Neural progenitor cell (in vitro differentiated cells): Measurements from ENCODE around the gene BCAS1. TPM values are rescaled to one million over a fixed set of nuclear protein-coding genes. Genes with fewer than 3 reads are reported as not detected.

Experiments used
- DNase-seq: peaks from one replicate; pipeline ENCODE4 v3.0.0-alpha.2; 2016; ENCODE audit warnings: low spot score
- H2AFZ ChIP-seq: fragments of 200-600 bp; sonication (generic); replicated peaks from 2 replicates; pipeline ENCODE4 v1.6.1; 2016; ENCODE audit warnings: antibody characterized with exemption
- H3F3A ChIP-seq: fragments of 200-600 bp; sonication (generic); 2 replicates; pipeline ENCODE4 v1.6.1; 2016; ENCODE audit warnings: antibody characterized with exemption, low read depth
- H3K27ac ChIP-seq: fragments of 200-600 bp; sonication (generic); 2 replicates; pipeline ENCODE4 v1.5.1; 2016; ENCODE audit warnings: mild to moderate bottlenecking
- H3K27me3 ChIP-seq: fragments of 200-600 bp; sonication (generic); 2 replicates; pipeline ENCODE4 v1.6.1; 2016; ENCODE audit warnings: mild to moderate bottlenecking, moderate library complexity
- H3K36me3 ChIP-seq: fragments of 200-600 bp; sonication (generic); 2 replicates; pipeline ENCODE4 v1.5.1; 2016
- H3K4me1 ChIP-seq: fragments of 200-600 bp; sonication (generic); 2 replicates; pipeline ENCODE4 v1.6.1; 2016; ENCODE audit warnings: mixed run types
- H3K4me2 ChIP-seq: fragments of 200-600 bp; sonication (generic); 2 replicates; pipeline ENCODE4 v1.6.1; 2016
- H3K4me3 ChIP-seq: fragments of 200-600 bp; sonication (generic); 2 replicates; pipeline ENCODE4 v1.5.1; 2016
- H3K79me2 ChIP-seq: fragments of 200-600 bp; sonication (generic); 2 replicates; pipeline ENCODE4 v1.6.1; 2016; ENCODE audit warnings: low read depth
- H3K9ac ChIP-seq: fragments of 200-600 bp; sonication (generic); 2 replicates; pipeline ENCODE4 v1.6.1; 2016
- H3K9me3 ChIP-seq: fragments of 200-600 bp; sonication (generic); 2 replicates; pipeline ENCODE4 v1.5.1; 2016; ENCODE audit warnings: low read depth
- H4K20me1 ChIP-seq: fragments of 200-600 bp; sonication (generic); 2 replicates; pipeline ENCODE4 v1.6.1; 2016; ENCODE audit warnings: low read depth
- H3K27ac Mint-ChIP-seq: 3 replicates; pipeline ENCODE4 v1.8.0; 2021; ENCODE audit warnings: mixed read lengths
- H3K27me3 Mint-ChIP-seq: 2 replicates; pipeline ENCODE4 v1.8.0; 2022; ENCODE audit warnings: low read depth, mild to moderate bottlenecking, inconsistent platforms, moderate library complexity, mixed read lengths; ENCODE audit not compliant: insufficient read depth
- H3K36me3 Mint-ChIP-seq: 3 replicates; pipeline ENCODE4 v1.8.0; 2021; ENCODE audit warnings: mixed read lengths
- H3K4me1 Mint-ChIP-seq: 3 replicates; pipeline ENCODE4 v1.8.0; 2021; ENCODE audit warnings: mixed read lengths
- H3K4me3 Mint-ChIP-seq: 3 replicates; pipeline ENCODE4 v1.8.0; 2021; ENCODE audit warnings: mild to moderate bottlenecking, moderate library complexity, mixed read lengths
- H3K9me3 Mint-ChIP-seq: 3 replicates; pipeline ENCODE4 v1.8.0; 2020; ENCODE audit warnings: mixed read lengths
- CTCF ChIP-seq: fragments of 200-600 bp; sonication (generic); IDR thresholded peaks from 2 replicates; pipeline ENCODE4 v1.5.1; 2017; ENCODE audit warnings: antibody characterized with exemption, mild to moderate bottlenecking
- EZH2 ChIP-seq: fragments of 200-600 bp; sonication (generic); IDR thresholded peaks from 2 replicates; pipeline ENCODE4 v1.6.1; 2017; ENCODE audit warnings: antibody characterized with exemption, mild to moderate bottlenecking, moderate library complexity
- EZH2phosphoT487 ChIP-seq: fragments of 200-600 bp; sonication (generic); IDR thresholded peaks from 2 replicates; pipeline ENCODE4 v1.6.1; 2017; ENCODE audit warnings: antibody characterized with exemption
- total RNA-seq: library from RNA; depleted of rRNA; stranded (reverse); fragments of >200 nt; gene quantifications from 2 replicates; pipeline ENCODE4 v1.2.3, GENCODE V29; 2015; ENCODE audit warnings: low replicate concordance

BCAS1 gene
- total RNA-seq, 1 donor from 2014 or later, result not detected

- Histone ChIP-seq H3K79me2 (no peaks in the 10 kb centered on the region), H2AFZ (no peak overlapping the region), H3K4me1 (peaks cover 10% of the 10 kb centered on the region), H3K9ac (no peak overlapping the region), H3K4me3 (no peak overlapping the region), H3K4me2 (no peak overlapping the region), H3K27me3 (no peaks in the 10 kb centered on the region), H3K27ac (no peak overlapping the region), H4K20me1 (no peaks in the 10 kb centered on the region), H3F3A (no peaks in the 10 kb centered on the region), H3K36me3 (no peaks in the 10 kb centered on the region), H3K9me3 (no peaks in the 10 kb centered on the region)
- no peak for TF ChIP-seq EZH2phosphoT487
- no peak for TF ChIP-seq CTCF
- no peak for TF ChIP-seq EZH2
- Mint-ChIP-seq H3K9me3 (peaks cover 12% of the 10 kb centered on the region), H3K36me3 (peaks cover 5% of the 10 kb centered on the region), H3K4me3 (no peak overlapping the region), H3K27me3 (peaks cover 2% of the 10 kb centered on the region), H3K27ac (peak overlapping the region; percentile 51), H3K4me1 (peaks cover 22% of the 10 kb centered on the region)
- DNase-seq, result no peak
Observed at GRCh38 chr20:53949319-53949839, 121.0 kb downstream of the BCAS1 start.

DNA sequence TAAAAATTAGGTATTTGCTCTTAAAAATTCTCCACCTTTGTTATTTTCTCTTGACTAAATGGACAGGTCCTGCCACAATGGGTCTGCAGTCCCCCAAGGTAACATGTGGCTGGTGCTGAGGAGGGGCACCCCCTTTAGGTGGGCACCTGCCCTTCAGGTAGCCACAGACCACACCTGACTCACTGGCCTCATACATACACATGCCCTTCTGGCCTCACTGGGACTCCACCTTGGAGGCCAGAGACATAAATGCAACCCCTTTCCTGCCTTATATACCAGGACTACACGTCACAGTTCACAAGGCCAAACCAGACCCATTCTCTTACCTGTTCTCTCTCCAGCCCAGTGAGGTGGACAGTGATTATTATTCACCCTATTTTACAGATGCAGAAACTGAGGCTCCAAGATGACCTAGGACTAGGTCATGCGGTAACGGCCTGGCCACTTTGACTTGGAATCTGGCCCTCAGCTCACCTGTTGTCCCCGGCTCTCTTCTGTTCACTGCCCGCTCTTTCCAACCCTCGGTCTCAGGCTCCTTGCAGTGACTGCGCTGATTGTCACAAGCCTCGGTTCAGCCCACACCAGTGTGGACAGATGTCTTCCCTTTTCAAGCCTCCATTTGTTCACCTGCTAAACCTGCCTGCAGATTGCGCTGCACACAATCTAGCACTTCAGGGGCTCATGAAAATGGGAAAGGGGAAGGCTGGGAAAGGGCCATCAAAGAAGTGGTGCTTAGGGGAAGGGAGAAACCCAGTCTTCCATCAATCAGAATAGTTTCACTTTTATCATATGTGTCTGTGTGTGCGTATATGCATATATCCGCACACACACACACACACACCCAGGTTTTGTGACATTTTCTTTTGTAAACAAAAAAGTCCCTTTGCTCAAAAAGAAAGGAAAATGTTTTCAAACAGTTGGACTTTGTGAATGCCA, 121.7 kb downstream of the BCAS1 start:
- Mint-ChIP-seq H3K4me1 (peaks cover 22% of the 10 kb centered on the region), H3K27ac (peak overlapping the region; percentile 51), H3K27me3 (peaks cover 2% of the 10 kb centered on the region), H3K4me3 (no peak overlapping the region), H3K9me3 (peaks cover 12% of the 10 kb centered on the region), H3K36me3 (peaks cover 5% of the 10 kb centered on the region)
- Histone ChIP-seq H3K27me3 (no peaks in the 10 kb centered on the region), H3K9me3 (no peaks in the 10 kb centered on the region), H2AFZ (no peak overlapping the region), H3K36me3 (no peaks in the 10 kb centered on the region), H3F3A (no peaks in the 10 kb centered on the region), H3K4me2 (no peak overlapping the region), H3K79me2 (no peaks in the 10 kb centered on the region), H3K9ac (no peak overlapping the region), H3K27ac (no peak overlapping the region), H3K4me3 (no peak overlapping the region), H4K20me1 (no peaks in the 10 kb centered on the region), H3K4me1 (peaks cover 10% of the 10 kb centered on the region)
- no peak for DNase-seq
- TF ChIP-seq EZH2phosphoT487 (no peak), EZH2 (no peak), CTCF (no peak)

GRCh38 chr20:53947501-53948195, 122.7 kb downstream of the BCAS1 start:
- peaks cover under 1% of the 10 kb centered on the region for H3F3A ChIP-seq
- no peak overlapping the region for H3K4me3 ChIP-seq
- H3K27me3 Mint-ChIP-seq, result peaks cover 2% of the 10 kb centered on the region
- H3K9me3 ChIP-seq, result no peaks in the 10 kb centered on the region
- no peak overlapping the region for H3K9ac ChIP-seq
- H4K20me1 ChIP-seq, result no peaks in the 10 kb centered on the region
- peaks cover 12% of the 10 kb centered on the region for H3K4me1 ChIP-seq
- no peak overlapping the region for H3K27ac Mint-ChIP-seq
- peaks cover 9% of the 10 kb centered on the region for H3K9me3 Mint-ChIP-seq
- peaks cover 3% of the 10 kb centered on the region for H3K36me3 Mint-ChIP-seq
- H3K4me1 Mint-ChIP-seq, result peaks cover 26% of the 10 kb centered on the region
- no peak overlapping the region for H3K4me2 ChIP-seq
- no peak overlapping the region for H3K4me3 Mint-ChIP-seq
- H3K36me3 ChIP-seq, result no peaks in the 10 kb centered on the region
- no peak for TF ChIP-seq CTCF
- TF ChIP-seq EZH2phosphoT487, result no peak
- TF ChIP-seq EZH2, result no peak
- no peaks in the 10 kb centered on the region for H3K79me2 ChIP-seq
- no peaks in the 10 kb centered on the region for H3K27me3 ChIP-seq
- no peak for DNase-seq
- no peak overlapping the region for H2AFZ ChIP-seq
- H3K27ac ChIP-seq, result no peak overlapping the region
